ENCODE results near the gene AKAP6.

GRCh38 chr14:32336702-32337101 lies 7.6 kb downstream of the AKAP6 start:
- TF ChIP-seq, protein P1, sequence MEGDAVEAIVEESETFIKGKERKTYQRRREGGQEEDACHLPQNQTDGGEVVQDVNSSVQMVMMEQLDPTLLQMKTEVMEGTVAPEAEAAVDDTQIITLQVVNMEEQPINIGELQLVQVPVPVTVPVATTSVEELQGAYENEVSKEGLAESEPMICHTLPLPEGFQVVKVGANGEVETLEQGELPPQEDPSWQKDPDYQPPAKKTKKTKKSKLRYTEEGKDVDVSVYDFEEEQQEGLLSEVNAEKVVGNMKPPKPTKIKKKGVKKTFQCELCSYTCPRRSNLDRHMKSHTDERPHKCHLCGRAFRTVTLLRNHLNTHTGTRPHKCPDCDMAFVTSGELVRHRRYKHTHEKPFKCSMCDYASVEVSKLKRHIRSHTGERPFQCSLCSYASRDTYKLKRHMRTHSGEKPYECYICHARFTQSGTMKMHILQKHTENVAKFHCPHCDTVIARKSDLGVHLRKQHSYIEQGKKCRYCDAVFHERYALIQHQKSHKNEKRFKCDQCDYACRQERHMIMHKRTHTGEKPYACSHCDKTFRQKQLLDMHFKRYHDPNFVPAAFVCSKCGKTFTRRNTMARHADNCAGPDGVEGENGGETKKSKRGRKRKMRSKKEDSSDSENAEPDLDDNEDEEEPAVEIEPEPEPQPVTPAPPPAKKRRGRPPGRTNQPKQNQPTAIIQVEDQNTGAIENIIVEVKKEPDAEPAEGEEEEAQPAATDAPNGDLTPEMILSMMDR (IDR thresholded peaks at IDR 0.05), result no peak
- TF ChIP-seq POLR2A (IDR thresholded peaks at IDR 0.05), result no peak

All from right lobe of liver (tissue), 4 donors.